ENCODE data around the gene SSBP4. TPM values are rescaled to one million over a fixed set of nuclear protein-coding genes. Genes with fewer than 3 reads are reported as not detected.
A peak's percentile ranks its signal among the peaks of the same experiment; 100 is the strongest.
"Not testable (repeated sequence)": the region's sequence is repeated elsewhere in the genome, so short reads cannot be mapped to it uniquely, and the experiment has no call there.

SSBP4 gene
- total and polyA plus RNA-seq, 2 experiments from 2014 or later, result 46.9 to 169 TPM

DNA sequence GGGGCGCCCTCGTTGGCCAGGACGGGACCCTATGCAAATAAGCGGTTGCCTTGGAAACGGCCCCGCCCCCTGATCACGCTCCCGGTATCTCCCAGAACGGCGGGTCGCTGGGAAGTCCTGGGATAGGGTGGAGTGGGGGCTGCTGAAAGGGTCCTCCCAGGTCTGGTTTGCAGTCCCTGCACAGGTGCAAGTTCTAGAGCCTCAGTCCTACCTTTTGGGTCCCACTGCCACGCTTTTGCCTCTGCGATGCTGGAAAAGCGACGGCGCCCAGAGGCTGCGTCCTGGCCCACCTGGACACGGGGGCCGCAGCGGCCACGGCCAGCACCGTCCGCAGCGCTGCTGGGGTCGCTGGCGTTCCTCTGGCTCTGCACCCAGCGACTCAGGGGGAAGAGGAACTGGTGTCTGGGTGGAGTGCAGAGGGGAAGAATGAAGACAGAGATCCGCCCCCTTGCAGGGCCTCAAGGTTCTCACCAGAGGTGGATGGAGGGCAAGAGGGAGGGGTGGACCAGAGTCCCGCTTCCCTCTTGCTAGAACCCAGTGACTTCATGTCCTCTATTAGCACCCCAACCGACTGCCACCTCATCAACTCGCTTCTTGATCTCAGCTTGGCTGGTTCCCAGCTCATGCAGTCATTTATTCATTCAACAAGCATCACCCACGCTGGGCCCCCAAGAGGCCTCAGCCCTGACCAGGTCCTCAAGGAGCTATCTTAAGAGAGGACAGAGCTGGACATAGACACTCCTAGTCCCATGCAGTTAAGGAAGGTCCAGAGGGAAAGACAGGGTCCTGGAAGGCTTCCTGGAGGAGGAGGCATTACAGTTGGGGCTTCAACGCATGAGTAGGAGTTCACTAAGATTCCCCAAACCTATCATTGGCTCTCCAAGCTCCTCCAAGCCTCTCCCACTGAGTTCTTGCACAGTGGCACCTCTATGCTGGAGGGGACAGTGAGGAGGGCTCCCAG lies 21.7 kb upstream of the SSBP4 start, which contains the start of gene LRRC25:
Gene LRRC25, minus strand, starts transcription at position 381 of the 961 bp plus-strand sequence. CDS start 659 bp downstream, outside the sequence.
- no peak for DNase-seq
- no peak within 1 kb of the TSS for H3K4me2 ChIP-seq (ENCODE audit: unreplicated experiment)
- H2AFZ ChIP-seq, result no peak within 1 kb of the TSS
- no peaks in the 10 kb centered on the region for H3K9me3 ChIP-seq (ENCODE audit: low read depth)
- no peaks in the 10 kb centered on the region for H3K36me3 ChIP-seq (ENCODE audit: low read depth)
- H3K79me2 ChIP-seq (ENCODE audit: insufficient read depth), result no peaks in the 10 kb centered on the region
- no peak within 1 kb of the TSS for H3K9ac ChIP-seq
- H3F3A ChIP-seq (ENCODE audit: insufficient read depth), result peaks cover 13% of the 10 kb centered on the region
- no peaks in the 10 kb centered on the region for H4K20me1 ChIP-seq (ENCODE audit: insufficient read depth)
- WGBS, 2 experiments (ENCODE audit: low coverage in 1 of 2, low lambda C conversion rate in 2 of 2, missing lambda C conversion rate in 2 of 2), result 43 to 48% methylated on average over 33 of the region's 33 CpGs
- H3K4me3 ChIP-seq, result no peak within 1 kb of the TSS
- H3K27me3 ChIP-seq (replicated peaks; ENCODE audit: insufficient read depth), result no peaks in the 10 kb centered on the region
- H3K27ac ChIP-seq, result no peak within 1 kb of the TSS
- H3K4me1 ChIP-seq (ENCODE audit: insufficient read depth), result peaks cover 6% of the 10 kb centered on the region
- no peaks in the 10 kb centered on the region for H3K9me2 ChIP-seq (ENCODE audit: insufficient read depth)
- in situ Hi-C loops (cut with MboI), result no loop called here
- TF ChIP-seq EZH2 (IDR thresholded peaks at IDR 0.05; ENCODE audit: insufficient read depth, poor library complexity, severe bottlenecking) (no peak), EZH2phosphoT487 (IDR thresholded peaks at IDR 0.05; ENCODE audit: insufficient read depth, low read depth) (no peak)

- Histone ChIP-seq H4K20me1 (ENCODE audit: insufficient read depth) (no peaks in the 10 kb centered on the region), H3K9ac (no peak overlapping the region), H3K36me3 (ENCODE audit: low read depth) (no peaks in the 10 kb centered on the region), H3K4me2 (ENCODE audit: unreplicated experiment) (peak overlapping the region; percentile 19), H3K4me1 (ENCODE audit: insufficient read depth) (peaks cover 6% of the 10 kb centered on the region), H2AFZ (no peak overlapping the region), H3K9me3 (ENCODE audit: low read depth) (no peaks in the 10 kb centered on the region), H3K9me2 (ENCODE audit: insufficient read depth) (no peaks in the 10 kb centered on the region), H3K27ac (peak overlapping the region; percentile 52), H3K27me3 (replicated peaks; ENCODE audit: insufficient read depth) (no peaks in the 10 kb centered on the region), H3K4me3 (no peak overlapping the region), H3K79me2 (ENCODE audit: insufficient read depth) (no peaks in the 10 kb centered on the region), H3F3A (ENCODE audit: insufficient read depth) (peaks cover 13% of the 10 kb centered on the region)
- 3 to 7% methylated on average over 6 of the region's 6 CpGs for WGBS, 2 experiments (ENCODE audit: low coverage in 1 of 2, low lambda C conversion rate in 2 of 2, missing lambda C conversion rate in 2 of 2)
- in situ Hi-C loops (cut with MboI), result no loop called here
- DNase-seq, result peak; percentile 87
- TF ChIP-seq EZH2 (IDR thresholded peaks at IDR 0.05; ENCODE audit: insufficient read depth, poor library complexity, severe bottlenecking) (no peak), EZH2phosphoT487 (IDR thresholded peaks at IDR 0.05; ENCODE audit: insufficient read depth, low read depth) (no peak)
Observed at GRCh38 chr19:18399008-18399407, 20.2 kb upstream of the SSBP4 start.

- no peak overlapping the region for H3K27ac ChIP-seq
- H3K9me3 ChIP-seq (ENCODE audit: low read depth), result no peaks in the 10 kb centered on the region
- TF ChIP-seq EZH2 (IDR thresholded peaks at IDR 0.05; ENCODE audit: insufficient read depth, poor library complexity, severe bottlenecking) (no peak), EZH2phosphoT487 (IDR thresholded peaks at IDR 0.05; ENCODE audit: insufficient read depth, low read depth) (no peak)
- H3K79me2 ChIP-seq (ENCODE audit: insufficient read depth), result no peaks in the 10 kb centered on the region
- no peak overlapping the region for H3K9ac ChIP-seq
- no peak overlapping the region for H3K4me2 ChIP-seq (ENCODE audit: unreplicated experiment)
- no peaks in the 10 kb centered on the region for H3K36me3 ChIP-seq (ENCODE audit: low read depth)
- no peaks in the 10 kb centered on the region for H4K20me1 ChIP-seq (ENCODE audit: insufficient read depth)
- no peaks in the 10 kb centered on the region for H3K27me3 ChIP-seq (replicated peaks; ENCODE audit: insufficient read depth)
- H3F3A ChIP-seq (ENCODE audit: insufficient read depth), result peaks cover 13% of the 10 kb centered on the region
- WGBS, 2 experiments (ENCODE audit: low coverage in 1 of 2, low lambda C conversion rate in 2 of 2, missing lambda C conversion rate in 2 of 2), result 59 to 60% methylated on average over 7 of the region's 7 CpGs
- H3K4me1 ChIP-seq (ENCODE audit: insufficient read depth), result peaks cover 6% of the 10 kb centered on the region
- in situ Hi-C loops (cut with MboI), result loop anchor here (5.0 kb wide), 1 partner anchor 49 kb away; no protein-coding TSS in a partner anchor
- peak; percentile 77 for DNase-seq
- no peak overlapping the region for H3K4me3 ChIP-seq
- H2AFZ ChIP-seq, result no peak overlapping the region
- no peaks in the 10 kb centered on the region for H3K9me2 ChIP-seq (ENCODE audit: insufficient read depth)
Observed at GRCh38 chr19:18401580-18402112, 17.6 kb upstream of the SSBP4 start.

DNA sequence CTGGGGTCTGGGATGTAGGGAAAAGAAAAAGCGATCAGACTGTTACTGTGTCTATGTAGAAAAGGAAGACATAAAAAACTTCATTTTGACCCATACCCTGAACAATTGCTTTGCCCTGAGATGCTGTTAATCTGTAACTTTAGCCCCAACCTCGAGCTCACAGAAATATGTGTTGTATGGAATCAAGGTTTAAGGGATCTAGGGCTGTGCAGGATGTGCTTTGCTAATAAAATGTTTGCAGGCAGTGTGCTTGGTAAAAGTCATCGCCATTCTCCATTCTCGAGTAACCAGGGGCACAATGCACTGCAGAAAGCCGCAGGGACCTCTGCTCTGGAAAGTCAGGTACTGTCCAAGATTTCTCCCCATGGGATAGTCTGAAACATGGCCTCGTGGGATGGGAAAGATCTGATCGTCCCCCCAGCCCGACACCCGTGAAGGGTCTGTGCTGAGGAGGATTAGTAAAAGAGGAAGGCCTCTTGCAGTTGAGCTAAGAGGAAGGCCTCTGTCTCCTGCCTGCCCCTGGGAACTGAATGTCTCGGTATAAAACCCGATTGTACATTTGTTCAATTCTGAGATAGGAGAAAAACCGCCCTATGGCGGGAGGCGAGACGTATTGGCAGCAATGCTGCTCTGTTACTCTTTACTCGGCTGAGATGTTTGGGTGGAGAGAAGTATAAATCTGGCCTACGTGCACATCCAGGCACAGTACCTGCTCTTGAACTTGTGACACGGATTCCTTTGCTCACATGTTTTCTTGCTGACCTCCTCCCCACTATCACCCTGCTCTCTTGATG lies 16.5 kb upstream of the SSBP4 start:
- H3K4me1 ChIP-seq (ENCODE audit: insufficient read depth); H3K4me3 ChIP-seq; H2AFZ ChIP-seq; H3K27me3 ChIP-seq (replicated peaks; ENCODE audit: insufficient read depth); H3K9me3 ChIP-seq (ENCODE audit: low read depth); H3K4me2 ChIP-seq (ENCODE audit: unreplicated experiment); H3K9me2 ChIP-seq (ENCODE audit: insufficient read depth); DNase-seq; H3K27ac ChIP-seq; H3K79me2 ChIP-seq (ENCODE audit: insufficient read depth); H4K20me1 ChIP-seq (ENCODE audit: insufficient read depth); H3K36me3 ChIP-seq (ENCODE audit: low read depth); H3K9ac ChIP-seq: not testable (repeated sequence)
- in situ Hi-C loops (cut with MboI), result loop anchor here (5.0 kb wide), 1 partner anchor 50 kb away; no protein-coding TSS in a partner anchor
- peaks cover 13% of the 10 kb centered on the region for H3F3A ChIP-seq (ENCODE audit: insufficient read depth)
- WGBS, 2 experiments (ENCODE audit: low coverage in 1 of 2, low lambda C conversion rate in 2 of 2, missing lambda C conversion rate in 2 of 2), result 76 to 77% methylated on average over 18 of the region's 18 CpGs

- H3K4me1 ChIP-seq (ENCODE audit: insufficient read depth); H2AFZ ChIP-seq; H3K79me2 ChIP-seq (ENCODE audit: insufficient read depth); H3K9me3 ChIP-seq (ENCODE audit: low read depth); H4K20me1 ChIP-seq (ENCODE audit: insufficient read depth); DNase-seq; H3K27ac ChIP-seq; H3K9me2 ChIP-seq (ENCODE audit: insufficient read depth); H3K4me3 ChIP-seq; in situ Hi-C loops (cut with MboI); H3K4me2 ChIP-seq (ENCODE audit: unreplicated experiment); H3F3A ChIP-seq (ENCODE audit: insufficient read depth); H3K27me3 ChIP-seq (replicated peaks; ENCODE audit: insufficient read depth); H3K9ac ChIP-seq; H3K36me3 ChIP-seq (ENCODE audit: low read depth): not testable (repeated sequence)
- 92 to 93% methylated on average over 11 of the region's 11 CpGs for WGBS, 2 experiments (ENCODE audit: low coverage in 1 of 2, low lambda C conversion rate in 2 of 2, missing lambda C conversion rate in 2 of 2)
Observed at GRCh38 chr19:18405754-18406153, 13.4 kb upstream of the SSBP4 start.

Measured in GM23248 (cell line).